ENCODE results near the gene NFIX.

DNA sequence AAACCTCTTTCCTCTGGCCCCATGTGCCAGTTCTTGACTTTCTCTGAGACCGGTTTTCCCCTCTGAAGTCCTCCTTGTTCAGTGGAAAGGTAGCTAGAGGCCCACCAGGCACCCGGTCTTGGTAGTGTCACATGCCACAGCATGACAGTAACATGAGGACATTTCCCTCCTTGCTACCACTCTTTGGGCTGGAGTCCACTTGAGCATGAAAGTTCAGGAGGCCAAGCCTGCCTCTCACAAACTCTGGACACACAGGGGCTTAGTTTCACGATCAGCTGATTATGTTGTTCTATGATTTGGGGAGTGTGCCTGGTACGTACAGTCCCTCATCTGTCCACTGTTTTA, 45.6 kb downstream of the NFIX start:
- TF ChIP-seq, protein P1, sequence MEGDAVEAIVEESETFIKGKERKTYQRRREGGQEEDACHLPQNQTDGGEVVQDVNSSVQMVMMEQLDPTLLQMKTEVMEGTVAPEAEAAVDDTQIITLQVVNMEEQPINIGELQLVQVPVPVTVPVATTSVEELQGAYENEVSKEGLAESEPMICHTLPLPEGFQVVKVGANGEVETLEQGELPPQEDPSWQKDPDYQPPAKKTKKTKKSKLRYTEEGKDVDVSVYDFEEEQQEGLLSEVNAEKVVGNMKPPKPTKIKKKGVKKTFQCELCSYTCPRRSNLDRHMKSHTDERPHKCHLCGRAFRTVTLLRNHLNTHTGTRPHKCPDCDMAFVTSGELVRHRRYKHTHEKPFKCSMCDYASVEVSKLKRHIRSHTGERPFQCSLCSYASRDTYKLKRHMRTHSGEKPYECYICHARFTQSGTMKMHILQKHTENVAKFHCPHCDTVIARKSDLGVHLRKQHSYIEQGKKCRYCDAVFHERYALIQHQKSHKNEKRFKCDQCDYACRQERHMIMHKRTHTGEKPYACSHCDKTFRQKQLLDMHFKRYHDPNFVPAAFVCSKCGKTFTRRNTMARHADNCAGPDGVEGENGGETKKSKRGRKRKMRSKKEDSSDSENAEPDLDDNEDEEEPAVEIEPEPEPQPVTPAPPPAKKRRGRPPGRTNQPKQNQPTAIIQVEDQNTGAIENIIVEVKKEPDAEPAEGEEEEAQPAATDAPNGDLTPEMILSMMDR (IDR thresholded peaks at IDR 0.05; ENCODE audit: insufficient read depth, low read depth, low read length) = no peak
- TF ChIP-seq EZH2 (IDR thresholded peaks at IDR 0.05; ENCODE audit: insufficient read depth, low read length) = no peak

All from astrocyte (in vitro differentiated cells and primary cell).